NCI-H2196 treated with DMSO at 0.1 percent for 48 hours (cell line): Measurements from ENCODE around the gene UBE2QL1.

Source experiments
- DNase-seq: peaks from one replicate; lab custom pipeline; 2025; ENCODE audit not compliant: unreplicated experiment; lab: John Stamatoyannopoulos, UW

Gene UBE2QL1

DNA sequence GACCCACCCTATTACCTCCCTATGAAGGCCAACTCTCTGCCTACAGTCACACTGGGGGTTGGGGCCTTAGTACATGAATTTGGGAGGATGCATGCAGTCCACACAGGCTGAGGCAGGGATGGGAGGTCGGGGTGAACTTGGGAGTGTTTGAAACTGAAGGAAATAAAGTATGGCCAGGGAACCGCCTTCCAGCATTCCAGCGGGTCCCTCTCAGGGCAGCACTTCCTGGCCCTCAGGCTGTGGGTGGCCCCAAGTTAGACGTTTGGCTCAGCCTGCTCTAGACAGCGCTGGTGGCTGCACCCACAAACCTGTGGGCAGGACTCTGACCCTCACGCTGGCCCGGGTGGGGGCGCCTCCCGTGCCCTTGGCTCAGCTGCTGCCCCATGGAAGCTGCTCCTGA lies 74.3 kb downstream of the UBE2QL1 start:
- no peak for DNase-seq

DNA sequence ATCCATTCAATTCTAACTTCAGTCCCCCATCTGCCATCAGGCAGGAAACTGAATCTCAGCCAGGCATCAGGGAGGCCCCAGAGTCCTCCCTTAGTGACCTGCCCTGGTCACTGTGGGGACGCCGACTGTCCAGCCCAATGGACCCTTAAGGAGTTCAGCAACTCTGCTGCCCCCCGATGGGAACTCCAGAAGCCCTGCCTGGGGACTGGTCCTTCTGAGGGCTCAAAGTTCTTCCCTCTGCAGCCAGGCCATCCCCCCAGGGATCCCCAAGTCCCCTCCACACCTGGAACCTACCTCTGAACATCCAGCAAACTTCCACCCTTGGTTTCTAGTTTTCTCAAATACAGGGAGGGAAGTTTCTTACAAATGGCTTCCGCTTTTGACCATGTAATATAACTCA lies 76.8 kb downstream of the UBE2QL1 start:
- no peak for DNase-seq

DNA sequence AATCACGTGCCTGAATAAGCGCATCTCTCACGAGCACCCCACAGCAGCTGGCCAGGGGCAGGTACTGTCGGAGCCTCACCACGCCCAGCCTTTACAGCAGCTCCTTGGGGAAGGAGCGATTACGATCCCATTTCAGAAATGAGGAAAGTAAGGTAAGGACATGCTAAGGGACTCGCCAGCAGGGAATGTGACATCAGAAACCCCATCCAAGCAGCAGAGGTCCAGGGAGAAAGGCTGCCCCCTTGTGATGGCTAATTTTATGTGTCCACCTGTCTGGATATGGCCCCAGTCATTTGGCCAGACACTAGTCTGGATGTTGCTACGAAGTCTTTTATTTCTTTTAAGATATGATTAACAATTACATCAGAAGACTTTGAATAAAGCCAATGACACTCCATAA lies 77.3 kb downstream of the UBE2QL1 start:
- no peak for DNase-seq

DNA sequence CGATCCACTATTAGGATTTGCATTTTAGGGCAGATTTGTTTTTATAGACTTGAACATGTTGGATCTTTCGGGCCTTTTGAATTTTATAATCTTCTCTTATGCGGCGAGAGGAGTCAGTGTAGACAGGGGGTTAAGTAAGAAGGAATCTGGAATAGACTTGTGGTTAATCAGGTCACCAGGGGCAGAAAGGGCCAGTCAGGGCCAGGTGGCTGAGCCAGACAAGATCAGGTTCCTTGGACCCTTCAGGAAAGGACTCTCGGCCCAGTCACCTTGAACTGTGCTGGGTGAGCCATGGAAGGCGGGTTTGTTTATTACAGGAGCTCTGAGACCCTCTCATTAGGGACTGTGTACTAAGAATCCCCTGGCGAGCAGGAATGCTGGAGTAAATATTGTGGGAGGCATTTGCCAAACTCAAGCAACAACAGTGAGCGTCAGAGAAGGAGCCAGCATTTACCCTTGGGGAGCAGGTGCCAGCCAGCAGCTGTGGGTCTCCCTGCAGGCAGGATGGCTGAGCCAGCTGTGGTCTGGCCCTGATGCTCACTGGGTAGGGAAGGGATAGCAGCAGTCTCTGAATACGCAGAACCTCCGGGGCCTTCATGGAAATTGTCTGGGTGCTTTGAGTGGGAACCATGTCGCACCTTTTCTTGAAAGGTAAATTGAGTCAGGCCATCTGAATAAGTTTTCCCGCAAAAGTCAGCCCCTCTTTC lies 79.2 kb downstream of the UBE2QL1 start:
- DNase-seq: no peak

DNA sequence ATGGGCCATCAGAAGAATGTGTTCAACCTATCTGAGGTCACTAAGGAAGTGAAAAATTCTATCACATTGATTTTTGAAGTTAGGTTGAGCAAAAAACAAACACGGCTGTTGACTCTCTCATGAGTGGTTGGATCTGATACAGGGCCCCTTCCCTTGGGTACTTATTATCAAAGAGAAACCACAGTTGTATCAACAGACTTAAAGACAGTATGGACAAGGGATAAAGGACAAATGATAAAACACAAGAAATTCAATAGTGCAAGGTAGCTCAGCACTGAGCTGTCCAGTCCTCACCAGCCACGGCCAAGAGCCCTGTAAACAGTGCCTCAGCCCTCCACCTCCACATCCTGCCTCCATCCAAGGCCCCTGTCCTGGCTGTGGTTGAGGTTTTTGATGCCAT lies 86.9 kb downstream of the UBE2QL1 start:
- no peak for DNase-seq

DNA sequence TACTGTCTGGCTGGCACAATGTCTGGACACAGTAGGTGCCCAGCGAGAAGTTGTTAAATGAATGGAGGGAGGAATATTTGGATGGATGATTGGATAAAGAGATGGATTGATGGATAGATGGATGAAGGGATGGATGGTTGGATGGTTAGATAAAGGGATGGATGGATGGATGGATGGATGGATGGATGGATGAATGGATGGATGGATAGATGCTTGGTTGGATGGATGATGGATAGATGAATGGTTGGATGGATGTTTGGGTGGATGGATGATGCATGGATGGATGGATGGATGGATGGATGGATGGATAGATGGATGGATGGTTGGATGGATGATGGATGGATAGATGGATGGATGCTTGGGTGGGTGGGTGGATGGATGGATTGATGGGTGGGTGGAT lies 90.4 kb downstream of the UBE2QL1 start:
- no peak for DNase-seq

DNA sequence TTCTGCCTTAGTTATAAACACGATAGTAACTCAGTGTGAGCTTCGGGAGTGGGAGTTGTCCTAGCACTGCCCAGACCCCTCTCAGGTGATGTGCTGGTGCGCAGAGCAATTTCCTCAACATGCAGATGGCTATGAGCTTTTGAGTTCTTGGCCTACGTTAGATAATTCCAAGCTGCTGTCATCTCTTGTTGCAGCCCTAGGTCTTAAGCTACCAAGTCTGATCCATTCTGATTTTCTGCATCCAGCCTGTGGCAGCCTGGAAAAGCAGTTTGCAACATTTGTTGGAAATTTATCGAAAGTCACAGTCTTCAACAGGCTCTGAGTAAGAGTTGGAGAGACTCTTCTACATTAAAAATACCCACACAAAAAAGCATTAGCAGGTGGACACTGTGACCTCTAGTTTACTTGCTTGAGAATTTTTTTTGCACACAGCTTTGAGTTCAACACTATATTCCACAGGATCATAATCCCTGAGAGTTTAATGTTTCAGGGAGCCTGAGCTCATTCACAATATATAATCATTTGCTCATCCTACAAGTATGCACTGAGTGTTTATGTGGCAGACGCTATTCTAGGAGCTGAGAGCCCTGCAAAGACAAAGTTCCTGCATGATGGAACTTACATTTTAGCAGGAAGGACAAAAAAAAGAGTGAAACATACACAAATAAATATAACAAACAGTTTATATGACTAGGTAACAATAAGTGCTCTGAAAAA lies 91.6 kb downstream of the UBE2QL1 start:
- DNase-seq: no peak

DNA sequence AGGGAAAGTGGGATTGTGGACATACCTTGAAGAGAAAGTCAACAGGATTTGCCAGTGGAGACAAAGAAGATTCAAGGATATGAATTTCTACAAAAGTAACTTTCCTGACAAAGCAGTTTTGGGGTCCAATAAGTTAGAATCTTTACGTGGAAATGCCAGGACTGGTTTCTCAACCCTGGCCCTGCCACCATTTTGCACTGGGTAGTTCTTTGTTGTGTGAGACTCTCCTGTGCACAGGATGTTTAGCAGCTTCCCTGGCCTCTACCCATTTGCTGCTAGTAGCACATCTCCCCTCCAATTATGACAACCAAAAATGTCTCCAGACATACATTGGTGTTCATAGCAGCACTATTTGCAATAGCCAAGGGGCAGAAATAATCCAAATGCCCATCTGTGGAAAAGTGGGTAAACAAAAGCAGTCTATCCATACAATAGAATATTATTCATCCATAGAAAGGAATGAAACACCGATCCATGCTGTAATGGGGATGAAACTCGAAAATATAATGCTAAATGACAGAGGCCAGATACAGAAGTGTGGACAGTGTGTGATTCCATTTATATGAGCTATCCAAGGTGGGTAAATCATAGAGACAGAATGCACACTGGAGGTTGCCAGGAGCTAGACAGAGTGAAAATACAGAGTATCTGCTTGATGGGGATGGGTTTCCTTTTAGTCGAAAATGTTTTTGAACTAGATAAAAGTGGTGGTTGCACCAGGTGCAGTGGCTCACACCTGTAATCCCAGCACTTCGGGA lies 92.8 kb downstream of the UBE2QL1 start:
- no peak for DNase-seq

DNA sequence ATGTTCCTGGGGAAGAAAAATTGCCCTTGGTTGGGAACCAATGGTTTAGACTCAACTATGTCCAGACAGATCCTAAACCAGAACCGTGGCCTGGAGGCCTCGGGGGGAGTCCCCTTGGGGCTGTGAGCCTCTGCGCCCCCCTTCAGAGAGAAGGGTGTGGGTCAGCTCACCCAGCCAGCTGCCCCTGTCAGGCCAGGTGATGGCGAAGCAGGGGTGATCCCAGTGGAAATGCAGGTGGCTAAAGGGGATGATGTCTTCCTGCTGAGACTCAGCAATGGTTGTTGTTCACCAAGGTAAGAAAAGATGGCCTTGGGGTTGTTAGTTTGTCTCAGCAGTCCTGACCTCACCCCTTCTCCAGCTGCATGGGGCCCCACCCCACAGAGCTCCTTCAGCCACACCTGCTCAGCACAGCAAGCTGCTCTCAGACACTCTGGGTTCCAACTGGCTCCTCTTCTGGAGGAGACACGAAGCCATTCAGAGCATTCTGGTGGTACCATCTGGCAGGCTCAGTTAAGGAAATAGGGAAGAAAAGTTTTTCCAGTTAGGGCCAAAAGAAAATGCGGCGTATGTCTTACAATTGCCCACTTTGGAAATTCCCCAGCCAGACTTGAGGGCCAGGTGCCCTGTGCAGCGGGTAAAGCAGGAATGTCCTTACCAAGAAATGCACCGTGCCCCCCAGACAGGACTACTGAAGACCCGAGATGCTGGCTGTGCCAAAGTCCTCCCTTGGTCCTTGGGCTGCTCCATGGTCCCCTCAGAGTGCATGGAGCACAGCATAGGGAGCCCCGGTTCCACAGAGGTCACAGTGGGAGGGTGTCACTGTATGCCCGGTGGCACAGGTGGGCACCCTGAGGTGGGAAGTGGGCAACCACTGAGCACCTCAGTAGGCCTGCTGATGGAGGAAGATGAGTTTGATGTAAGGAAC lies 94.0 kb downstream of the UBE2QL1 start:
- DNase-seq: no peak

DNA sequence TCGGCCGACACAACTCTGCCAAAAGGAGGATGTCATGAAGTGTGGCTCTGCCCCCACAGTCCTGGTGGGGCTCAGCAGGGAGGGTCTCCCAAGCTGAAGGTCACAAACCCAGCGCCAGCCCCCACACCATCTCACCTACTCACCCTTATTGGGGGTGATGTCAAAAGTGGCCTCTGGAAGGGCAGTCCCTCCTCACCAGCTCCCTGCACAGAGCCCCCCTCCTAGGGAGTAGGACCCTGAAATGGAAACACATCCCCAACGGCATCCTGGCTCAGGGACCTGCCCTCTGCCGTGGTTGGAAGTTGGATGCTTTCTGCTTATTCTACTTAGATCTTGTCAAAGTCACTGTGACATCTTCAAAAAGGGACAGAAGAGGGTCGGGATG lies 94.7 kb downstream of the UBE2QL1 start:
- no peak for DNase-seq

DNA sequence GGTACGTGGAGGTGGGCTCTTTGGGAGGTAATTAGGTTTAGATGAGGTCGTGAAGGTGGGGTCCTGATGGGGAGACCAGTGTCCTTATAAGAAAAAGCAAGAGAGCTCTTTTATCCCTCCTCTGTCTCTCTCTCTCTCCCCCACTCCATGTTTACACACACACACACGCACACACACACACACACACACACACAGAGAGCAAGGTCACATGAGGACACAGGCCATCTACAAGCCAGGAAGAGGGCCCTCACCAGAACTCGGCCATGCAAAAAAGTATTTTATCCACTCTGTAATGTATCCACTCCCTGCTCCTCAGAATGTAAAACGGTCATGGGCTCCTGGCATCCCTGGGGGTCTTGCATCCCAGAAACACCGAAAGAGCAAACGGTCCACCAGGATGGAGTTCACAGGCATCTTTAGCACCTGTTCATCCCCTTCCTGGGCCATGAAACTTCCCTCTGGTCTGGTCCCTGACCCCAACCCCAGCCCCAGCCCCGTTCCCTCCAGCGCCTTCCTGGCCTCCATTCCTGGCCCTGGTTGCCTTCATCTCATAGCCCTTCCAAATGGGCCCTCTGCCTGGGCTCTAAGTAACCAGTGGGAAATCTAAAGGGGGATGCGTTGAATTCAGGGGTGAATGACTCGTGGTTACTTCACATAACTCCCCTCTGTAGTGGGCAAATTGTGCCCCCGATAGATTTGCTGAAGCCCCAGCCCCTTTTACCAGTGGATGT lies 95.3 kb downstream of the UBE2QL1 start:
- no peak for DNase-seq
